Activated T-helper 1 cell treated with anti-CD3 and anti-CD28 coated beads, Interleukin-12 subunit alpha, Interleukin-12 subunit beta, Interleukin-2, Interleukin-4 antibody, amounts not matched to agents 30 ng/mL and 10 ng/mL and 1 ng/mL, durations not matched to agents 14 hours and 24 hours and 36 hours (primary cell): ENCODE data around the gene FAM153A. TPM values are rescaled to one million over a fixed set of nuclear protein-coding genes. Genes with fewer than 3 reads are reported as not detected.
"Not testable (repeated sequence)": the region's sequence is repeated elsewhere in the genome, so short reads cannot be mapped to it uniquely, and the experiment has no call there.

ENCODE experiments used
- DNase-seq: peaks from one replicate; pipeline ENCODE4 v3.0.0; 2021; ENCODE audit warnings: low spot score
- H3K27ac Mint-ChIP-seq: one replicate; pipeline ENCODE4 v1.8.0; 2021; ENCODE audit warnings: mild to moderate bottlenecking, mixed read lengths
- H3K27me3 Mint-ChIP-seq: one replicate; pipeline ENCODE4 v1.8.0; 2022; ENCODE audit warnings: mild to moderate bottlenecking, moderate library complexity, mixed read lengths; ENCODE audit not compliant: insufficient read depth
- H3K36me3 Mint-ChIP-seq: one replicate; pipeline ENCODE4 v1.8.0; 2021; ENCODE audit warnings: low read depth, mixed read lengths
- H3K4me1 Mint-ChIP-seq: one replicate; pipeline ENCODE4 v1.8.0; 2021; ENCODE audit warnings: low read depth, mixed read lengths
- H3K4me3 Mint-ChIP-seq: one replicate; pipeline ENCODE4 v1.8.0; 2021; ENCODE audit warnings: mild to moderate bottlenecking, moderate library complexity, mixed read lengths
- H3K9me3 Mint-ChIP-seq: one replicate; pipeline ENCODE4 v1.8.0; 2021; ENCODE audit warnings: mixed read lengths
- intact Hi-C: fragments of 100-400 bp; cut with micrococcal nuclease; formaldehyde crosslinking; loops from one replicate; pipeline ENCODE4 v1.15.1; 2024
- total RNA-seq: library from RNA; stranded (reverse); gene quantifications from 2 replicates; pipeline ENCODE4 v1.2.3, GENCODE V29; 2022

FAM153A gene
- total RNA-seq: 6.3 and 6.5 TPM in 2 replicates

DNA sequence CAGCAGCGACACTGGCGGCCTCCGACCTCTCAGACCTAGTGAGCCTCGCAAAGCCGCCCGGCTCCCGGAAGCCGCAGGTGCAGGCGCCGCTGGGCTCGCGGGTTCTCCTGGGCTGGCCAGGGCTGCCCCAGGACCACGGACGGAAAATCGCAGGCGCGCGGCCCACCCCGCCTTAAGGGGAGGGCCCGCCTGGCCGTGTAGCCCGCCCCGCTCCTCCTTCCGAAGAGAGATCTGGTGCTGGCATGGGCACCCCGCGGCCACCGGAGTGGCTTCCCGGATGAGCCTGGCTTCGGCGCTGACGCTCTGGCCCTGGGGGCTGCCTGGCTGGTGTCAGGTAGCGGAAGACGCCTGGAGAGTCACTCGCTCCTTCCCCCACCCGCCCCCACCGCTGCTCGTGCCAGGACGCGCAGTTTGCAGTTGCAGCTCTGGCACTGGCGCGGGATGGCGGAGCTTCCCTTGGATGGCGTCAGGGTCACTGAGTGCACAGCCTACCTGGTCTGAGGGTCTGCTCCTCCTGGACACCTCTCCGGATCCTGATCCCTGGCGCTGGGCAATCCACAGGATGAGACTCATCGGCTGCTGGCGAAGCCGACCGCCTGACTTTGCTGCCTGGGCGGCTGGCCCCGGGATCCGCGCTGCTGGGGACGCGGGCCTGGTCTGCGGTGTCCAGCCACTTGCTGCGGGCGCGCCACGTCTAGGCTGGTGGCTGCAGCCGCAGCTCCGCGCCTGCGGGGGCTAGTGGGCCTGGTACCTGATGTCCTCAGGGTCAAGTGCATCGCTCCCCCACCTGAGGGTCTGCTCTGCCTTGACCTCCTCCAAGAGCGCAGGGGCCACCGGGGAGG, at the start of gene FAM153A:
FAM153A (minus strand) TSS at position 108 of the 842 bp plus-strand sequence.
- H3K4me1 Mint-ChIP-seq, H3K4me3 Mint-ChIP-seq, H3K36me3 Mint-ChIP-seq, intact Hi-C loops, H3K27me3 Mint-ChIP-seq, H3K9me3 Mint-ChIP-seq, H3K27ac Mint-ChIP-seq, DNase-seq: not testable (repeated sequence)

DNA sequence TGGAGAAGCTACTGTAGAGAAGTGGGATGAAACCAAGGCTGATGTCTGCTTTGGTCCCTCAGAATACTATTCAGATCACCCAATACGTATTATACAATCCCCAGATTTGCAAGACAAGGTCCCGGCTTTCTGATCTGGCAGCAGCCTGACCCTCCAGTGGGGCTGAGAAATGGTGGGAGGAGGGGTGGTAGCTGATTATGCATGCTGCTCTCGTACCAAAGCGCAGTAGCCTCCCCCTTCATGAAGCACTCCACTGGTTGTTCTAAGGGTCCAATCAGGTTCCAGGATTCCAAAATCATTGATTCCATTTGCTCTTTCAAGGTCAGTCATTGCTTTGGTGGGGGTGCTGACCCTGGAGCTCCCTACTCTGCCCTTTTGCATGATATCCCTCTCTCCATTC, 49.6 kb upstream of the FAM153A start:
- H3K4me3 Mint-ChIP-seq, H3K36me3 Mint-ChIP-seq, DNase-seq, H3K9me3 Mint-ChIP-seq, intact Hi-C loops, H3K4me1 Mint-ChIP-seq, H3K27ac Mint-ChIP-seq, H3K27me3 Mint-ChIP-seq: not testable (repeated sequence)

DNA sequence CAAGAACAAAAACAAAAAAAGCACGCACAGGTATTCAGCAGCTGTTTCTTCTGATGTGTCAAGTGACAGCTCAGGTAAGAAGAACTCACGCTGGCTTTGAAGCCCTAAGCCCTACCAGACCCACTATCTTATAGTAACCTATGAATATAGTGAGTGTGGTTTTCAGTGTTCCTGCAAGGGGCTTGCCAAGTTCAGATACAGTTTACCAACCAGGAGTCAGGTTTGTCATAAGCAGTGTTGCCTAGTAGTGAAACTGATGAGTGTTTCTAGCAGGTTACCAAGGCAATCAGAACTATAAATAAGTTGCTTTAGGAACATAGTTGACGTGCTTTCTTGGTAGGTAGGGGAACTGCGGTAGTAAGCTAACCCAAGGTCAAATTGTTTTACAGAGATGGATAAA, 43.4 kb upstream of the FAM153A start:
- H3K27me3 Mint-ChIP-seq, H3K4me1 Mint-ChIP-seq, intact Hi-C loops, H3K36me3 Mint-ChIP-seq, H3K4me3 Mint-ChIP-seq, DNase-seq, H3K9me3 Mint-ChIP-seq, H3K27ac Mint-ChIP-seq: not testable (repeated sequence)

DNA sequence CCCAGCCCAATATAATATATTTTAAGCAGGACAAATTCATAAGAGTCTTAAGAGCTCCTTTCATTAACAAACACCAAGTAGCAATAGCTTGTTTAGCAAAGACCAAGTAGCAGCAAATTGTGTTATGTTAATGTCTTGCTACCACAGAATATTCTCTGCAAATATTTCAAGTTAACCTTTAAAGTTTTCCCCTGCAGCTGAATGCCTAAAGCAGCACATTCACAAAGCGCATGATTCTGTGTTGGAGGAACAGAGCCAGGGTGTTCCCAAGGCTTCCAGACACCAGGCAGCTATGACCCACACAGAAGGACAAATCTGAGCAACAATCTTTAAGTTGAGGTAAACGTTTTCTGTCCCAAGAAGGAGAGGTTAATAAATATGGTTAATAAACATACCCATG, 42.1 kb upstream of the FAM153A start:
- H3K36me3 Mint-ChIP-seq, H3K27ac Mint-ChIP-seq, H3K9me3 Mint-ChIP-seq, H3K4me1 Mint-ChIP-seq, H3K27me3 Mint-ChIP-seq, H3K4me3 Mint-ChIP-seq, intact Hi-C loops, DNase-seq: not testable (repeated sequence)

DNA sequence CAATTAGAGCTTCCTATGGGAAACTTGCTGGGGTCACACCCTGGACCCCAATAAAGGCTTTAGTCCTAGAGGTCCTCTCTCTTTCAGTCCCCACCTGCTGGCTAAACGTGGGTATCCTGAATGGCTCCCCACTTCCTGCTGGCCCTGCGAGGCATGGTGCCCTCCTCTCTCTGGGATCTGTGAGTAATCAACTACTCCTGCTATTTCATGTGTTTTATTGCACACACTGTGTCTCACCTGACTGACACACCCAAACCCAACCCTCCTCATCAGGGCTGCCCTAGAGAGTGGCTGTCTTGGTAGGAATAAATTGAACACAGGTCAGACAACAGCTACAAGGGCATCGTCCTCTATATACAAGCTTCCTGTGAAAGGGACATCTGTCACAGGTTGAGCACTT, 39.8 kb upstream of the FAM153A start:
- H3K27me3 Mint-ChIP-seq, H3K36me3 Mint-ChIP-seq, DNase-seq, H3K9me3 Mint-ChIP-seq, intact Hi-C loops, H3K4me3 Mint-ChIP-seq, H3K4me1 Mint-ChIP-seq, H3K27ac Mint-ChIP-seq: not testable (repeated sequence)

DNA sequence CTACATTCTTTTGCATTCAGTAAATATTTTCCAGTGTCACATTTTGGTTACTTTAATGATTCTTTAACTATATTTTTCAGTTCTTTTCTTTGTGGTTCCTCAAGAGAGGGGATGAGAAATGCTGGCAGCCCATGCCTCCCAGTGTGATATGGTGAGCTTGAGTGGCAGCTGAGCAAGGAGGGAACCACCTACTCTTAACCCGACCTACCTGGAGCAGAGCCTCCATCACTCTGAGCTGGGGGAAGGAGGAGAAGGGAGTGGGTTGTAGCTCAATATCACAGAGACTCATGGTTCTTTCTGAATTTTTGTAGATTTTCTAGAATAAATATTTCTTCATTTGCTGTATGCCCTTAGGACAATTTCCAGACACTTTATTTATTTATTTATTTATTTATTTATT, 37.0 kb upstream of the FAM153A start:
- DNase-seq, H3K4me3 Mint-ChIP-seq, H3K4me1 Mint-ChIP-seq, H3K27me3 Mint-ChIP-seq, intact Hi-C loops, H3K9me3 Mint-ChIP-seq, H3K27ac Mint-ChIP-seq, H3K36me3 Mint-ChIP-seq: not testable (repeated sequence)

DNA sequence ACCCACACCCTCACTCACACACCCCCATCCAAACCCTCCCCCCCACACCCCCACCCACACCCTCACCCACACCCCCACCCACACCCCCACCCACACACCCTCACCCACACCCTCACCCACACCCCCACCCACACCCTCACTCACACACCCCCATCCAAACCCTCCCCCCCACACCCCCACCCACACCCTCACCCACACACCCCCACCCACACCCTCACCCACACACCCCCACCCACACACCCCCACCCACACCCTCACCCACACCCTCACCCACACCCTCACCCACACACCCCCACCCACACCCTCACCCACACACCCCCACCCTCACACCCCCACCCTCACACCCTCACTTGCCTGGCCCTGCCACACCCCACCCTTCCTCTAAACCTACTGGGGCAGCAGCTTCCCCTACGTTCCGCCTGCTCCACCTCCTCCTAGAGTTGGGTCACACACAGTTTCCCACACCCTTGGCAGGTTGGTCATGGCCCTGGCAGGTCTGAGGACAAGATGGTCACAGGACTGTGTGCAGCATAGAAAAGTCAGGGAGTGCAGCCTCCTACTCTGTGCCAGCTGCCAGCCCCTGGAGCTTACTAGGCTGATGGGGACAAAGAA, 30.2 kb upstream of the FAM153A start:
- H3K27ac Mint-ChIP-seq, H3K4me1 Mint-ChIP-seq, DNase-seq, H3K27me3 Mint-ChIP-seq, intact Hi-C loops, H3K36me3 Mint-ChIP-seq, H3K4me3 Mint-ChIP-seq, H3K9me3 Mint-ChIP-seq: not testable (repeated sequence)

DNA sequence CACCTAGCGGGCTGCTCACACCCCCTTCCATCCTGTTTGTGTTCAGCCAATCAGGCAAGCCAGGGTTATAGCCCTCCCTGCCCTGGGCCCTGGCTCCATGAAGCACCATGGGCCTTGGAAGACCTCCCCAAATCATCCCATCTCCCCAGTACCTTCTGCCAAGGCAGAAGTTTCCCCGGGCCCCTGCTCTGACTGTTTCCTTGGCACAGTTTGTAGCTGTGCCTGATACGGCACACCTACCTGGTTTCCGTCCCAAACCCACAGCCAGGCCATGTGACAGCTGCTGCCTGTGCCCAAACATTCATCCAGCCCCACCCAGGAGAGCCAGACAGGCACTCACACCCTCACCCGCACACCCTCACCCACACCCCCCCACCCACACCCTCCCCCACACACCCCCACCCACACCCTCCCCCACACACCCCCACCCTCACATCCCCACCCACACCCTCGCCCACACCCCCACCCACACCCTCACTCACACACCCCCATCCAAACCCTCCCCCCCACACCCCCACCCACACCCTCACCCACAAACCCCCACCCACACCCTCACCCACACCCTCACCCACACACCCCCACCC, 29.6 kb upstream of the FAM153A start:
- intact Hi-C loops, H3K9me3 Mint-ChIP-seq, H3K4me3 Mint-ChIP-seq, H3K27me3 Mint-ChIP-seq, DNase-seq, H3K4me1 Mint-ChIP-seq, H3K36me3 Mint-ChIP-seq: not testable (repeated sequence)
- peak overlapping the region; percentile 52 for H3K27ac Mint-ChIP-seq

DNA sequence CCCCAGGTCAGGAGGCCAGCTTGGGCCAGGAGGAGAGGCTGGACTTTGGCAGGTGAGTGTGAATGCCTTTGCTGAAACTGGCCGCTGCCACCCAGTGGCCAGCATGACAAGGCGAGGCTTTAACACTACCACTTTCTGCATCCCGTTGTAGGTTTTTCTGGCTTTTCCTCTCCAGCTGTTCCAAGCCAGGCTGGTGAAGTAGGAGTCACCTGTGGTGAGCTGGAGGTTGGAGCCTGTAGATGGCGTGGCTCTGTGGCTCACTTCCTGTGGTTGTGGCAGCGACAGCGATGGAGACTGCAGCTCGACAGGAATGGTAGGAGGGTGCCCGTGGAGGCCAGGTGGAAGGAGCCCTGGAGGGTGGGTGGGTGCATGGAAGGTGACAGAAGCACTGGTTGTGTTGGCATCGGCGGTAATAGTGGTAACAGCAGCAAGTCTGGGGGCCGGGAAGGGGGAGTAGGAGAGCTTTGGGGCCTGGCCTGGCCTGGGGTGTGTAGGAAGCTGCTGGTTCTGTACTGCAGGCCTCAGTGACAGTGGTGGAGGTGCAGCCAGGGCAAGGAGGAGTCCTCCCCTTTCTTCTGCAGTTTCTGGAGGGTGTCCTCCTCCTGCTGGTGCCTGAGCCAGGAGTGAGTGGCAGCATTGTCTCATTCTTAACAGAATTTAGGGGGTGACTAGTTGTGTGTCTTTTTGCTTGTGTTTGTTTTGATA, 26.7 kb upstream of the FAM153A start:
- H3K4me1 Mint-ChIP-seq, H3K36me3 Mint-ChIP-seq, H3K4me3 Mint-ChIP-seq, H3K27ac Mint-ChIP-seq, intact Hi-C loops, H3K27me3 Mint-ChIP-seq, H3K9me3 Mint-ChIP-seq: not testable (repeated sequence)
- peak; percentile 21 for DNase-seq

DNA sequence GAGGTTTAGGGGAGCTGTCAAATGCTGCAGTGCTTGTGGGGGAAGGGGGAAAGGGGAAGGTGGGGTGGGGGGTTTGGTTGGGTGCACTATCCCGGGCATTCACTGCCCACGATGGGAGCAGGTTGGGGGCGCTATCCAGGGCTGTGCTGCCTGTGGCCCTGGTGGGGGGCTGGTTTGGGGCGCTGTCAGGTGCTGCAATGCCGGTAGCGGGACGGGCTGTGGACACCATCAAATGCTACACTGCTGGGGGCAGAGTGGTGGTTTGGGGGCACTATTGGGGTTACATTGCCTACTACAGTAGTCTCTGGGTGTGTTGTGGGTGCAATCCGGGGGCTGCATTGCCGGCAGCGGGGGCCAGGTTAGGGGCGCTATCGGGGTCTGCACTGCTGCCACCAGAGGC, 25.7 kb upstream of the FAM153A start:
- H3K4me3 Mint-ChIP-seq, H3K27me3 Mint-ChIP-seq, H3K27ac Mint-ChIP-seq, DNase-seq, intact Hi-C loops, H3K36me3 Mint-ChIP-seq, H3K9me3 Mint-ChIP-seq, H3K4me1 Mint-ChIP-seq: not testable (repeated sequence)

DNA sequence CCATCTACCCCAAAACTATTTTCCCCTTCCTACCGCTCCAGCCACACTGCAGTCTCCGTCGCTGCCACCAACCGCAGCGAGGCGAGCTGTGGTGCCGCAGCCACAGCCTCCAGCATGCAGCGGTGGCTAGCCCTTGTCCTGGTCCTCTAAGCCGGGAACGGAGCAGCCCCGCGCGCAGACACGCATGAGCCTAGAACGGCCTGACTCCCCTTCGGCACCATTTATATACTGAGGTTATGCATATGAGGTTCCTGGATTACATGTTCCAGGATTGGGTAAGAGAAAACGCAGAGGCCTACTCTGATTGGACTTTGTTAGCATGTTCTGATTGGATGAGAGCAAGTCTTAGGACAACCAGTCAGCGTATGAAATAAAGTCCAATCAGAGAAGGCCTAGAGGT, 24.6 kb upstream of the FAM153A start:
- H3K27me3 Mint-ChIP-seq, H3K9me3 Mint-ChIP-seq, H3K27ac Mint-ChIP-seq, H3K36me3 Mint-ChIP-seq, H3K4me1 Mint-ChIP-seq, H3K4me3 Mint-ChIP-seq, intact Hi-C loops, DNase-seq: not testable (repeated sequence)

DNA sequence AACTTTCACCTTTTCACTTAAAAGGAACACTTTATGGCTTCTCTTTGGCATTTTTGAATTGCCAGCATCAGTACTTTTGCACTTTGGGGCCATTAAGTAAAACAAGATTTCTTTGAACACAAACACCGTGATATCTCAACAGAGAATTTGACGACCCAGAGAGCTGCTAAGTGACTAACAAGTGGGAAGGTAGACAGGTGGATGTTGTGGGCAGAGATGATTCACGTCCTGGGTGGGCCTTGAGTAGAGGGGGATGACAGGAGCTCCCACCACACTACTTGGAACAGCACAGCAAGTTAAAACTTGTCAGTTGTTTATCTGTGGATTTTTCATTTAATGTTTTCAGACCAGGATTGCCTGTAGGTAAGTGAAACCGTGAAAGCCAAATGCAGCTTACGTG, 18.7 kb upstream of the FAM153A start:
- intact Hi-C loops, H3K9me3 Mint-ChIP-seq, H3K27me3 Mint-ChIP-seq: not testable (repeated sequence)

DNA sequence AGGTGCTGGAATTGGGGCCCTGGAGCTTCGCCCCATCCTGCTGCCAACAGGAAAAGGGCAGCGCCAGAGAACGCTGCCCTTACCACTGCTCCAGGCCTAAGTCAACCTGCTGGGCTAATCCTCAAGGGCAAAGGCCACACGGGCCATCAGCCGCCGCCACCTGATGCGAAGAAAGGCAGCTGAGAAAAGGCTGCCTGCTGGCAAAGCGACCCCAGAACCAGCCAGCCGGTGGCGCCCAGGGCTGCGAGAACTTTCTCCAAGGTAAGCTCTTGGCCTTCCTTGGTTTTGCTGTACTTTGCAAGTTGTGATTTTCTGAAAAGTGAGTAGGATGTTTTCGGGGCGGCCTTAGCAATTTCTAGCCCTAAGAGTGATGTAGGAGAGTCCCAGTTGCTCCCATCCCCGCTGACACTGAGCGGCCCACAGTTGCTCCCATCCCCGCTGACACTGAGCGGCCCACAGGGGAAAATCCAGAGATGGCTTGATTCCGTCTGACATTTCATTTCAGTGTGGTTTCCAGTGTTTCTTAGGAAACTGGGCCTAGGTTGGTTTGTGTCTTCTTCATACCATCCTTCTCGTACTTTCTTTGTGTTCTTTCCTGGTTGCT, 15.6 kb upstream of the FAM153A start:
- intact Hi-C loops, H3K4me1 Mint-ChIP-seq, H3K36me3 Mint-ChIP-seq, DNase-seq, H3K9me3 Mint-ChIP-seq, H3K4me3 Mint-ChIP-seq, H3K27ac Mint-ChIP-seq, H3K27me3 Mint-ChIP-seq: not testable (repeated sequence)

More for the DNA sequence above, 18.7 kb upstream of the FAM153A start:
- H3K4me3 Mint-ChIP-seq, H3K36me3 Mint-ChIP-seq, H3K4me1 Mint-ChIP-seq, H3K27ac Mint-ChIP-seq, DNase-seq: not testable (repeated sequence)
